Small intestine (tissue), 7 donors: Measurements from ENCODE around the gene AP3B1. TPM values are rescaled to one million over a fixed set of nuclear protein-coding genes. Genes with fewer than 3 reads are reported as not detected.
A peak's percentile ranks its signal among the peaks of the same experiment; 100 is the strongest.
"Not testable (repeated sequence)": the region's sequence is repeated elsewhere in the genome, so short reads cannot be mapped to it uniquely, and the experiment has no call there.

ENCODE experiments used
- DNase-seq, 2 donors: peaks; one replicate each; pipeline versions ENCODE4 v3.0.0 to v3.0.0-alpha.2; 2013
- FAIRE-seq: peaks from 2 replicates; lab custom pipeline; 2012; peaks lifted over from hg19 to GRCh38; lab: Jason Lieb, UNC
- H3K27ac ChIP-seq, 3 donors: one replicate each; pipeline ENCODE4 v1.5.1; 2013; ENCODE audit warnings: low read length in 2 of 3, mild to moderate bottlenecking in 2 of 3, control low read depth in 1 of 3, inconsistent platforms in 1 of 3, low read depth in 1 of 3, moderate library complexity in 1 of 3
- H3K27me3 ChIP-seq, 3 donors: one replicate each; pipeline ENCODE4 v1.6.1; 2013; ENCODE audit warnings: low read length in 3 of 3, inconsistent platforms in 1 of 3; ENCODE audit not compliant: control insufficient read depth in 3 of 3, insufficient read depth in 3 of 3
- H3K36me3 ChIP-seq, 3 donors: one replicate each; pipeline ENCODE4 v1.6.1; 2013; ENCODE audit warnings: low read length in 3 of 3, inconsistent platforms in 1 of 3, low read depth in 1 of 3, mild to moderate bottlenecking in 1 of 3, moderate library complexity in 1 of 3; ENCODE audit not compliant: control insufficient read depth in 3 of 3, insufficient read depth in 2 of 3
- H3K4me1 ChIP-seq, 3 donors: one replicate each; pipeline ENCODE4 v1.6.1; 2013; ENCODE audit warnings: low read length in 2 of 3, inconsistent platforms in 1 of 3, low read depth in 1 of 3, mild to moderate bottlenecking in 1 of 3, moderate library complexity in 1 of 3; ENCODE audit not compliant: control insufficient read depth in 3 of 3, insufficient read depth in 2 of 3
- H3K4me3 ChIP-seq, 3 donors: one replicate each; pipeline ENCODE4 v1.5.1; 2013; ENCODE audit warnings: low read length in 3 of 3, control low read depth in 1 of 3, inconsistent platforms in 1 of 3, low read depth in 1 of 3, mild to moderate bottlenecking in 1 of 3, moderate library complexity in 1 of 3
- H3K9me3 ChIP-seq, 2 donors: one replicate each; pipeline ENCODE4 v1.6.1; 2013; ENCODE audit warnings: low read depth in 1 of 2, low read length in 1 of 2; ENCODE audit not compliant: control insufficient read depth in 2 of 2, insufficient read depth in 1 of 2
- WGBS, 3 donors: extraction: QIAGEN DNeasy Blood & Tissue Kit; methylation state at CpG; one replicate each; pipeline ENCODE4 v1.1.7; 2013; 5-methylcytosine and 5-hydroxymethylcytosine counted together
- polyA plus RNA-seq, 4 donors: library from polyadenylated mRNA; stranded (reverse) in 3 of 4; unstranded in 1 of 4; fragments of 200-250 nt in 3 of 4; fragments of 120-200 nt in 1 of 4; gene quantifications; one replicate each; pipeline versions ENCODE4 v1.2.1 to v1.2.3, GENCODE V29; 2013
- donor health status: healthy with polysubstance abuse.
- donor health status: control.
- donor health status: control.
- donor health status: Bipolar disorder and iron deficiency.
- donor health status: healthy.

The AP3B1 gene
- polyA plus RNA-seq, 4 donors, result 22.6 to 38.0 (median 30.6) TPM

GRCh38 chr5:78204241-78204640 lies 90.3 kb downstream of the AP3B1 start:
- FAIRE-seq, result no peak
- Histone ChIP-seq H3K4me1 (no peaks in the 10 kb centered on the region), H3K27ac (no peak overlapping the region), H3K36me3 (peaks cover 0 to 6% (median 1%) of the 10 kb centered on the region in 3 donors), H3K27me3 (no peaks in the 10 kb centered on the region), H3K4me3 (no peak overlapping the region), H3K9me3 (no peaks in the 10 kb centered on the region)
- 87 to 98% (median 93%) methylated on average over 2 of the region's 2 CpGs for WGBS, 3 donors
- DNase-seq, result no peak

DNA sequence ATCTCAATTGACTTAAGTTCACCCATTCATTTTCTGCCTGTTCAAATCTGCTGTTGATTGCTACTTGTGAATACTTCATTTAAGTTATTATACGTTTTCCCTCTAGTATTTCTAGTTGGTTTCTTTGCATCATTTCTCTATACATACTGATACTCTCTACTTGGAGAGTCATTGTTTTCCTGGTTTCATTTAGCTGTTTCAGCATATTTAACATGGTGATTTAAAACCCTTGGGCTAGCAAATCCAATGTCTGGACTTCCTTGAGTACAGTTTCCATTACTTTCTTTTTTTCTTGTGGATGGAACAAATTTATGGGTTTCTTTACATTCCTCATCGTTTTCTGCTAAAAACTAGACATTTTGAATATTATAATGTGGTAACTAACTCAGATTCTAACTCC lies 90.7 kb downstream of the AP3B1 start:
- no peak overlapping the region for H3K27ac ChIP-seq
- 95 to 97% (median 96%) methylated on average over 2 of the region's 2 CpGs for WGBS, 3 donors
- no peaks in the 10 kb centered on the region for H3K9me3 ChIP-seq
- no peaks in the 10 kb centered on the region for H3K27me3 ChIP-seq
- no peaks in the 10 kb centered on the region for H3K4me1 ChIP-seq
- H3K36me3 ChIP-seq, result peaks cover 0 to 6% (median 1%) of the 10 kb centered on the region in 3 donors
- DNase-seq (no peak), FAIRE-seq (no peak)
- no peak overlapping the region for H3K4me3 ChIP-seq

GRCh38 chr5:78190402-78190801 lies 104.1 kb downstream of the AP3B1 start:
- H3K36me3 ChIP-seq, result peaks cover 0 to 2% (median 0%) of the 10 kb centered on the region in 3 donors
- WGBS, 3 donors, result 81 to 100% (median 97%) methylated on average over 1 of the region's 1 CpG
- no peak overlapping the region for H3K27ac ChIP-seq
- H3K9me3 ChIP-seq, result peaks cover 0 to 4% of the 10 kb centered on the region in 2 donors
- no peak for DNase-seq
- no peaks in the 10 kb centered on the region for H3K4me1 ChIP-seq
- no peak overlapping the region for H3K4me3 ChIP-seq
- no peaks in the 10 kb centered on the region for H3K27me3 ChIP-seq
- no peak for FAIRE-seq

- H3K9me3 ChIP-seq, H3K4me3 ChIP-seq, H3K36me3 ChIP-seq, DNase-seq, H3K27me3 ChIP-seq, H3K4me1 ChIP-seq, H3K27ac ChIP-seq, FAIRE-seq: not testable (repeated sequence)
- 96 to 97% (median 97%) methylated on average over 4 of the region's 4 CpGs for WGBS, 3 donors
Observed at GRCh38 chr5:78188681-78189080, 105.8 kb downstream of the AP3B1 start.

DNA sequence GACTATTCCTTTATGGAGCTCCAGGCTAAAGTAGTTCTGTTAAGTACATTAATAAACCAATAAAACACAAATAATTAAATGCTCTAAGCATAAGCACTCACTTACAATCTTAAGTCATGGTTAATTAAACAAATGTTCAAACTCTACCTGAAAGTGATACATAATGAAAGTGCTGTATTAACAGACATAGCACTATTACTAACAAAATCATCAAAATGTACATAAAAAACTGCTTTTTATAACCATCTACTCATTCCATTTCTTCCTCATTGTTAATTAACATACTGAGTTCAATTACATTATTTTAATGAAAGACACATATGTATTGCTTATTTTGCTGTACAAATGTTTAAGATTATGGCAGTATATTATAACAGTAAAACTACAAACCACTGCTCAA lies 107.3 kb downstream of the AP3B1 start:
- FAIRE-seq, result no peak

DNA sequence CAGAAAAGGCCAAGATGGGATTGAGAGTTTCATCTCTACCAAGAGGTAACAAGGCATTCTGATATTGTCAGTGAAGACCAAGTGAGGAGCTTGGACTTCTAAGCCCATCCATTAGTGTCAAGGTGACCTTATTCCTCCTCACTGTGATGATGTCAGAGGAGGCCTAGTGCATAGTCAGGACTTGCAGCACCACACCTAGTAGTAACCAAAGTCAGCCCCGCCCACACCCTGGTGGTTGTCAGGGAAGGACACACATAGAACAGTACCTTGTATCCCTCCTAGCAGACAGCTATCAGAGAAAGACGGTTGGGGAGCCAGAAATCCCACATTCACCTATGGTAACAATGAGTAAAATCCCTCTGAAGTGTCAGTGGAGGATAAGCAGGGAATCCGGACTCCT lies 111.7 kb downstream of the AP3B1 start:
- DNase-seq (peak; percentile 2 to 26), FAIRE-seq (no peak)
- H3K4me3 ChIP-seq, result no peak overlapping the region
- peaks cover 0 to 3% (median under 1%) of the 10 kb centered on the region in 3 donors for H3K36me3 ChIP-seq
- H3K27ac ChIP-seq, result no peak overlapping the region
- no peaks in the 10 kb centered on the region for H3K9me3 ChIP-seq
- H3K4me1 ChIP-seq, result no peaks in the 10 kb centered on the region
- 81 to 96% (median 94%) methylated on average over 3 of the region's 3 CpGs for WGBS, 3 donors
- H3K27me3 ChIP-seq, result no peaks in the 10 kb centered on the region

More for the DNA sequence above, 107.3 kb downstream of the AP3B1 start:
- Histone ChIP-seq H3K27ac (no peak overlapping the region), H3K4me1 (no peaks in the 10 kb centered on the region), H3K27me3 (no peaks in the 10 kb centered on the region), H3K36me3 (no peaks in the 10 kb centered on the region), H3K9me3 (peaks cover 0 to 4% of the 10 kb centered on the region in 2 donors), H3K4me3 (no peak overlapping the region)
- no peak for DNase-seq

- no peak overlapping the region for H3K27ac ChIP-seq
- no peaks in the 10 kb centered on the region for H3K27me3 ChIP-seq
- DNase-seq, result no peak
- no peak for FAIRE-seq
- peaks cover 4 to 13% (median 9%) of the 10 kb centered on the region in 3 donors for H3K36me3 ChIP-seq
- H3K4me3 ChIP-seq, result no peak overlapping the region
- H3K4me1 ChIP-seq, result no peaks in the 10 kb centered on the region
- WGBS, 3 donors, result 98 to 99% (median 99%) methylated on average over 5 of the region's 5 CpGs
- H3K9me3 ChIP-seq, result no peaks in the 10 kb centered on the region
Observed at GRCh38 chr5:78178356-78178755, 116.1 kb downstream of the AP3B1 start.

GRCh38 chr5:78170335-78170734 lies 124.2 kb downstream of the AP3B1 start:
- H3K27ac ChIP-seq, FAIRE-seq, H3K4me1 ChIP-seq, H3K27me3 ChIP-seq, H3K9me3 ChIP-seq, H3K4me3 ChIP-seq, DNase-seq: not testable (repeated sequence)
- WGBS, 3 donors, result 100% methylated on average over 1 of the region's 1 CpG
- H3K36me3 ChIP-seq, result peaks cover 2 to 13% (median 6%) of the 10 kb centered on the region in 3 donors

DNA sequence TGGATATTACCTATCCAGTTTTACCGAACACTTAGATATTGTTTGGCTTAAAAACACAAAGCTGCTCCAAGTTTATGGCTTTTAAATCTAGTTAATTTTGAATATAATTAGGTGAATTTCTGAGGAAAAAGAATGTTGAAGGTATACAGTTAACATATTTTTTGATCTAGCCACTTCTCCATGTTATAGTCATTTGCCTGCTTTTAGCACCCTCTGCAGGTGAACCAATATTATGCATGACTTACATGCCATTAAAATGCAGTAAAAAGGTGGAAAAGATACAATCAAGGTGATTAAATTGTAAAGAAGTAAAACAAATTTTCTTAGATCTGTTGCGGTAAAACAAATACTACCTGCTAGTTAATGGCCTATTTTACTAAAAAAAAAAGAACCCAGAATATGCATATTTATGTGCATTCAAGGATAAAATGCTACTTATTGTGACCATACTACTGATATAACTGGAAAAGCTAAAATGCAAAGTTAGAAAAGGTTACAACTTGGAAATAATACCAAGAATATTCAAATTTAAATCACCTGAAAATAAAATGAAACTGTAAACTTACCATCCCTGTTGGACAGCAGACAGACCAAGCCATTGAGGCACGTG lies 132.1 kb downstream of the AP3B1 start:
- Histone ChIP-seq H3K27me3 (no peaks in the 10 kb centered on the region), H3K36me3 (peaks cover 0 to 7% (median 0%) of the 10 kb centered on the region in 3 donors), H3K9me3 (no peaks in the 10 kb centered on the region), H3K4me3 (no peak overlapping the region), H3K4me1 (no peaks in the 10 kb centered on the region), H3K27ac (no peak overlapping the region)
- FAIRE-seq, result peak; percentile 71
- WGBS, 3 donors, result 93 to 96% (median 94%) methylated on average over 3 of the region's 3 CpGs
- DNase-seq, result peak; percentile 7 to 22
